ENCODE results near the gene PTMS.

GRCh38 chr12:6799147-6799546, 33.0 kb downstream of the PTMS start:
- TF ChIP-seq CTCF (IDR thresholded peaks at IDR 0.05) (no peak), ZFX (IDR thresholded peaks at IDR 0.05; ENCODE audit: borderline replicate concordance) (no peak)

Measured in 22Rv1 (cell line).